B cell (primary cell): ENCODE data around the gene RIMBP2.

Experiments
- CTCF ChIP-seq: fragments of 200-600 bp; IDR thresholded peaks from one replicate; pipeline ENCODE4 v1.8.0; 2022; ENCODE audit warnings: antibody characterized with exemption, mild to moderate bottlenecking
- EZH2 ChIP-seq: IDR thresholded peaks from 2 replicates; pipeline ENCODE4 v1.6.1; 2012; ENCODE audit warnings: borderline replicate concordance, low read depth, mild to moderate bottlenecking, moderate library complexity, low read length; ENCODE audit not compliant: insufficient read depth, poor library complexity, severe bottlenecking

DNA sequence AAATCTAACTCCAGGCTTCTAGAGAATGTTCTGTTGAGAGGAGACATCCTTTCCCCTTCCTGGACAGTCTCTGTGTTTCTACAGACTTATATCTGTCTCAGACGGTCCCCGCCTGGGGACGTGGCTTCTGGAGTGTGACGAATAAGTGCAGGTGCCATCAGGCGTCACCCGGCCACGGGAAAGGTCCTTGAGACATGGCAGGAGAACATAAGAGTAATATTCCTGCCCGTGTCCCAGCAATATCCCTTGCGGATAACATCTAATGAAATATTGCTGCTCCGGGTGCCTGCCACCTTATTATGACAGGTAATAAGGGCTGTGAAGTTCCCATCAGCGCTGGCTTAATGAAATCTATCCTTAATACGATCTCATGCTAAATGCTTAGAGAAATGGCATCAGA, 238.8 kb downstream of the RIMBP2 start:
- TF ChIP-seq CTCF = no peak
- TF ChIP-seq EZH2 = no peak
